ENCODE measurements around the gene RERE.

GRCh38 chr1:8742022-8742924, 75.2 kb downstream of the RERE start:
- TF ChIP-seq CTCF (IDR thresholded peaks at IDR 0.05; ENCODE audit: insufficient read depth, low read depth, low read length) = no peak
- TF ChIP-seq EZH2 (IDR thresholded peaks at IDR 0.05; ENCODE audit: insufficient read depth, low read length) = no peak
